RWPE1 (cell line): ENCODE measurements around the gene STAMBP.

ENCODE experiments used
- CTCF ChIA-PET: fragments of 350-600 bp; sonication (Branson Sonifier 250); formaldehyde crosslinking; extraction: SDS; loops from one replicate; lab custom pipeline; 2021; lab: Yijun Ruan, JAX
- POLR2A ChIA-PET: fragments of 400-600 bp; formaldehyde crosslinking; extraction: SDS; loops from one replicate; lab custom pipeline; 2020; ENCODE audit warnings: antibody characterized with exemption; ENCODE audit not compliant: low non-redundant PET; lab: Yijun Ruan, JAX
- DNase-seq: peaks from one replicate; pipeline ENCODE4 v3.0.0; 2012; ENCODE audit warnings: low spot score
- H3K27ac ChIP-seq: fragments of 450-650 bp; 2 replicates; pipeline ENCODE4 v1.5.1; 2017
- TF ChIP-seq, protein P1 (sequence below): fragments of 450-650 bp; conservative IDR thresholded peaks from 2 replicates; pipeline ENCODE4 v1.5.1; 2017; ENCODE audit warnings: low read depth, mild to moderate bottlenecking

Gene STAMBP

DNA sequence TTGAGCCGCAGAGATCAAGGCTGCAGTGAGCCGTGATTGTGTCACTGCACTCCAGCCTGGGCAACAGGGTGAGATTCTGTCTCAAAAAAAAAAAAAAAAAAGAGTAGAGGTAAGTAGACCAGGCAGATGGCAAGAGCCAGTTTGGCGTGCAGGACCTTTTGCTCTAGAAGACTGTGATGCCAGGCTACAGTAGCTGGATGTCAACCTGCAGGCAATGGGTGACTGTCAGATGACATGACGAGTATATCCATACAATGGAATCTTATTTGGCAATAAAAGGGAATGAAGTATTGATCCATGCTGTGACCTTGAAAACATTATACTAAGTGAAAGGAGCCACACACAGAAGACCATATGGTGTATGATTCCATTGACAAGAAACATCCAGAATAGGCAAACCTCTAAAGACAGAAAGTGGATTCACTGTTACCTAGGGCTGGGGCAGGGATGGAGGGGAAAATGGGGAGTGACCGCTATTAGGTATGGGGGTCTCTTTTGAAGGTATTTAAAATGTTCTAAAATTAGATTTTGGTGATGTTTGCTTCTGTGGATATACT lies 86.8 kb downstream of the STAMBP start:
- ChIA-PET POLR2A (no interaction called here), CTCF (no interaction called here)
- TF ChIP-seq, protein P1, sequence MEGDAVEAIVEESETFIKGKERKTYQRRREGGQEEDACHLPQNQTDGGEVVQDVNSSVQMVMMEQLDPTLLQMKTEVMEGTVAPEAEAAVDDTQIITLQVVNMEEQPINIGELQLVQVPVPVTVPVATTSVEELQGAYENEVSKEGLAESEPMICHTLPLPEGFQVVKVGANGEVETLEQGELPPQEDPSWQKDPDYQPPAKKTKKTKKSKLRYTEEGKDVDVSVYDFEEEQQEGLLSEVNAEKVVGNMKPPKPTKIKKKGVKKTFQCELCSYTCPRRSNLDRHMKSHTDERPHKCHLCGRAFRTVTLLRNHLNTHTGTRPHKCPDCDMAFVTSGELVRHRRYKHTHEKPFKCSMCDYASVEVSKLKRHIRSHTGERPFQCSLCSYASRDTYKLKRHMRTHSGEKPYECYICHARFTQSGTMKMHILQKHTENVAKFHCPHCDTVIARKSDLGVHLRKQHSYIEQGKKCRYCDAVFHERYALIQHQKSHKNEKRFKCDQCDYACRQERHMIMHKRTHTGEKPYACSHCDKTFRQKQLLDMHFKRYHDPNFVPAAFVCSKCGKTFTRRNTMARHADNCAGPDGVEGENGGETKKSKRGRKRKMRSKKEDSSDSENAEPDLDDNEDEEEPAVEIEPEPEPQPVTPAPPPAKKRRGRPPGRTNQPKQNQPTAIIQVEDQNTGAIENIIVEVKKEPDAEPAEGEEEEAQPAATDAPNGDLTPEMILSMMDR: no peak
- no peak for DNase-seq
- H3K27ac ChIP-seq: no peak overlapping the region

DNA sequence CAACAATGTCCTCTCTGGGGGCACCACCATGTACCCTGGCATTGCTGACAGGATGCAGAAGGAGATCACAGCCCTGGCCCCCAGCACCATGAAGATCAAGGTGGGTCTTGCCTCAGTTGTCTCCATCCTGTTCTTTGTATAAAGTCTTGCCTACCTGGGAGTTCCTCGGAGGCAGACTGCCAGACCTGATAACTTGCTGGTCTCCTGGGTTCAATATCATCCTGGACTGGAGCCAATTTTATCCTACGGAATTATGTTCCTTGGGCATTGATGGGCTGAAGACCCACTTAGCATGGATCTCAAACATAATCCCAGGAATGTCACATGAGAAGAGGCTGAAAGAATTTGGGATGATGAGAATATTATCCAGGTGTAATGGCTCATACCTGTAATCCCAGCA lies 87.9 kb downstream of the STAMBP start:
- H3K27ac ChIP-seq: no peak overlapping the region
- no peak for DNase-seq
- TF ChIP-seq, protein P1: no peak
- CTCF ChIA-PET: interaction anchor here (0.5 to 0.6 kb wide), 2 partner anchors 15 to 25 kb away, joined by 3 to 8 read pairs; no protein-coding TSS in a partner anchor
- POLR2A ChIA-PET: no interaction called here

DNA sequence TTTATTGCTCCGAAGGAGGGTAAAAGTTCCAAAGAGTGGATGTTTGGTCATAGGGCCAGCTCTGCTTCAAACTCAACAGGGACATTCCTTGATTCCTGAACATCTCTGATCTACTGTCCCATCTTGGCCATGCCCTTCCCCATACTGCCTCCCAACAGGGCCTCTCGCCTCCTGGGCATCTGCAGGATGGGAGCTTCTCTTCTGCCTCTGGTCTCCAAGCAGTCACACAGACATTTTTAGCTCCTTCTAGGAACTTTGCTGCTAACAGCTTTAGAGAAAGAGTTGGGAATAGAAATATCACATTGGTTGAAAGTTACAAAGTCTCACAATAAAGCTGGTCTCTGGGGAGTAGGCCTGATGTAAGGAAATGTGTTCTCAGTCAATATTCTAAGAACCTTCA lies 88.5 kb downstream of the STAMBP start:
- POLR2A ChIA-PET: no interaction called here
- DNase-seq: no peak
- H3K27ac ChIP-seq: no peak overlapping the region
- CTCF ChIA-PET: interaction anchor here (0.5 kb wide), 1 partner anchor 25 kb away, joined by 3 read pairs; no protein-coding TSS in a partner anchor
- TF ChIP-seq, protein P1: no peak

DNA sequence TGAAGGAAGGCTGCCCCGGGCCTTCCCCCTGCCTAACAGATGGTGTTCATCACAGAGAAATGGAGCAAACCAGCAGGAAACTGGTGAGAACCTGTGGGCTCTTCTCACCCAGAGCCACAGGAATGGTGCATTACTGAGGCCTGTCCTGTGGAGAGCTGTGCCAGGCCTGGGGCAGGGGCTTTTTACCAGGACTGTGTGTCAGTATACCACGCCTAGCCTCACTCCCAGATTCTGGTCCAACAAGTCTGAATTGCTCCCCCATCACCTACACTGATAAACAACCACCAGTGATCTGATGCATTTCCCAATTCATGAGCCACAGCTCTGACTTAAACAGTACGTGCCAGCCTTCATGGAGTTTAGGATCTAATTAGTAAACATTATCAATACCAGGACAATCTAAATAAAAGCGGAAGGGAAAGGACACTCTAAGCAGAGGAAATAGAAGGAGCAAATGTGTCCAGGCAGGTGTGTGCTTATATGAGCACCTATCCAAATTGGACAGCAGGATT lies 89.0 kb downstream of the STAMBP start:
- no peak for DNase-seq
- TF ChIP-seq, protein P1: no peak
- no peak overlapping the region for H3K27ac ChIP-seq
- ChIA-PET POLR2A (no interaction called here), CTCF (no interaction called here)

DNA sequence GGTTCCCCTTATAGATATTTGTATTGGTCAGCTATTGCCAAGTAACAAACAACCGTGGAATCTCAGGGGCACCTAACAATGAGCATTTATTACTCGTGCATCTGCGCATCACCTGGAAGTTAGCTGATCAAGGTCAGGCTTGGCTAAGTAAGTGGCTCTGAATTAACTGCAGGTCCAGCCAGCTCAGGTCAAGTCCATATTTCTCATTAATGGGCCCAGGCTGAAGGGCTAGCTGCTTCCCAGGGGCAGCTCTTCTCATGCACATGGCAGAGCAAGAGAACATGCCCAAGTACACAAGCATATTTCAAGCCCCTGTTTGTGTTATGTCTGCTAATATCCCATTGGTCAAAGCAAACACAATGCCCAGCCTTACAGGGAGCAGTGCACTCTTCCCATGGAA lies 90.1 kb downstream of the STAMBP start:
- no peak for DNase-seq
- POLR2A ChIA-PET: no interaction called here
- H3K27ac ChIP-seq: no peak overlapping the region
- CTCF ChIA-PET: no interaction called here
- TF ChIP-seq, protein P1: no peak

DNA sequence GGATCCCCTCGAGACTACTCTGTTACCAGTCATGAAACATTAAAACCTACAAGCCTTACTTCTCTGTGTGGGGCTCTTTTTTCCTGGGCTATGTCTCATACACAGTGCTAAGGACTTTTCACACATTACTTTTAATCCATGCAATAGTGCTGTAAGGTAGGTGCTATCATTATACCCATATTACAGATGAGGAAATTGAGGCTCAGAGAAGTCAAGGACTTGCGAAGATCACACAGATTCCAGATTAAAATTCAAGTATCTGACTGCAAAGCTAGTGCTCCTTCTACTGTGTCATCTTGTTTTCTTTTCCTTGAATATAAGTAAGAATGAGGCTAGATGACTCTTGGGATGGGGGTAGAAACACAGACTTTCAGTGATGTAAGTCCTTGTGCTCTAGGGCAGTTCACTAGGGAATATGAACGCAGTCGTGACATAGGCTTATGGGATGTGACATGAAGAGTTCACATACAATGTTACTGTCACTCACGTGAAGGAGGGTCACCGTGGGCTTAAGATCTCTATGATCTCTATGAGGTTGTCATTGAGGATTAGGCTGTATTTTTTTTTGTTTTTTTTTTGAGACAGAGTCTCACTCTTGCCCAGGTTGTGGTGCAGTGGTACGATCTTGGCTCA lies 91.0 kb downstream of the STAMBP start:
- no peak overlapping the region for H3K27ac ChIP-seq
- POLR2A ChIA-PET: no interaction called here
- TF ChIP-seq, protein P1: no peak
- DNase-seq: no peak
- CTCF ChIA-PET: no interaction called here
